Measurements from ENCODE around the gene PRR36.
"Not testable (repeated sequence)": the region's sequence is repeated elsewhere in the genome, so short reads cannot be mapped to it uniquely, and the experiment has no call there.

PRR36 gene

GRCh38 chr19:7898967-7899366 is 24.8 kb upstream of the PRR36 start:
- no peak for DNase-seq (ENCODE audit: low spot score)

GRCh38 chr19:7897292-7897691 is 23.1 kb upstream of the PRR36 start:
- DNase-seq (ENCODE audit: low spot score), result no peak

GRCh38 chr19:7895565-7895964 is 21.4 kb upstream of the PRR36 start:
- DNase-seq (ENCODE audit: low spot score), result no peak

- no peak for DNase-seq (ENCODE audit: low spot score)
Observed at GRCh38 chr19:7894612-7895309, 20.6 kb upstream of the PRR36 start.

- DNase-seq (ENCODE audit: low spot score), result not testable (repeated sequence)
Observed at GRCh38 chr19:7893362-7894101, 19.3 kb upstream of the PRR36 start.

- no peak for DNase-seq (ENCODE audit: low spot score)
Observed at GRCh38 chr19:7888826-7889217, 14.6 kb upstream of the PRR36 start.

GRCh38 chr19:7888145-7888825 is 14.1 kb upstream of the PRR36 start, which contains the start of gene LRRC8E:
LRRC8E (plus strand) TSS chr19:7888510; CDS start chr19:7895604, 7,094 bp downstream.
- no peak for DNase-seq (ENCODE audit: low spot score)

GRCh38 chr19:7887408-7888144 is 13.4 kb upstream of the PRR36 start:
- DNase-seq (ENCODE audit: low spot score), result no peak

GRCh38 chr19:7885818-7886217 is 11.6 kb upstream of the PRR36 start:
- no peak for DNase-seq (ENCODE audit: low spot score)

- DNase-seq (ENCODE audit: low spot score), result no peak
Observed at GRCh38 chr19:7883796-7884570, 9.8 kb upstream of the PRR36 start.

GRCh38 chr19:7883105-7883504 is 8.9 kb upstream of the PRR36 start:
- no peak for DNase-seq (ENCODE audit: low spot score)

- no peak for DNase-seq (ENCODE audit: low spot score)
Observed at GRCh38 chr19:7881910-7882309, 7.7 kb upstream of the PRR36 start.

- DNase-seq (ENCODE audit: low spot score), result no peak
Observed at GRCh38 chr19:7879836-7880235, 5.6 kb upstream of the PRR36 start.

GRCh38 chr19:7879111-7879807 is 5.1 kb upstream of the PRR36 start:
- no peak for DNase-seq (ENCODE audit: low spot score)

GRCh38 chr19:7877249-7877836 is 3.2 kb upstream of the PRR36 start:
- DNase-seq (ENCODE audit: low spot score), result no peak

GRCh38 chr19:7874897-7875273 is 695 bp upstream of the PRR36 start:
- DNase-seq (ENCODE audit: low spot score), result no peak

GRCh38 chr19:7873304-7874075 is 700 bp downstream of the PRR36 start:
- DNase-seq (ENCODE audit: low spot score), result no peak

GRCh38 chr19:7872306-7873204 is 1.6 kb downstream of the PRR36 start:
- DNase-seq (ENCODE audit: low spot score), result no peak
